ENCODE data around the gene NDFIP1.

Gene NDFIP1

GRCh38 chr5:142128675-142129208, 20.2 kb downstream of the NDFIP1 start:
- DNase-seq (ENCODE audit: extremely low read depth, low read depth), result no peak
- TF ChIP-seq CTCF (IDR thresholded peaks at IDR 0.05; ENCODE audit: low read depth, low read length, missing control alignments), result no peak
- no peak overlapping the region for H3K4me3 ChIP-seq (replicated peaks; ENCODE audit: low read depth, low read length)

DNA sequence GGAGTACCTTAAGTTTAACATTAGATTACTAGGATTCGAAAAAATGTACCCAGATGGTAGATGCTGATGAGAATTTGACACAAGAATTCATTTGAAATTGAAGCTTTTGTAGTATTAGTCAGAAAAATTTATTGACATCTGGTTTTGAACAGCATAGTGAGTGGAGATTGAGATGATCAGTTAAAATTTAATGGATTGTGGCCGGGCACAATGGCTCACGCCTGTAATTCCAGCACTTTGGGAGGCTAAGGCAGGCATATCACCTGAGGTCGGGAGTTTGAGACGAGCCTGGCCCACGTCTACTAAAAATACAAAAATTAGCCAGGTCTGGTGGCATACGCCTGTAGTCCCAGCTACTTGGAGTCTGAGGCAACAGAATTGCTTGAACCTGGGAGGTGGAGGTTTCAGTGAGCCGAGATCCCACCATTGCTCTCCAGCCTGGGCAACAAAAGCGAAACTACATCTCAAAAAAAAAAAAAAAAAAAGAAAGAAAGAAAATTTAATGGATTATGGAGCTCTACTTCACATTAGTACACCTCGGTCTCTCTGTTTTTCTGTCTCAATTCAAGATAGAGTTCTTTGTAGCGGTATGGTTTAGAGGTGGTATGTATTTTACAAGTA, 21.0 kb downstream of the NDFIP1 start:
- DNase-seq (ENCODE audit: extremely low read depth, low read depth), result no peak
- no peak overlapping the region; the same call in 1 of the 2 replicates for H3K4me3 ChIP-seq (replicated peaks; ENCODE audit: low read depth, low read length)
- no peak for TF ChIP-seq CTCF (IDR thresholded peaks at IDR 0.05; ENCODE audit: low read depth, low read length, missing control alignments)

DNA sequence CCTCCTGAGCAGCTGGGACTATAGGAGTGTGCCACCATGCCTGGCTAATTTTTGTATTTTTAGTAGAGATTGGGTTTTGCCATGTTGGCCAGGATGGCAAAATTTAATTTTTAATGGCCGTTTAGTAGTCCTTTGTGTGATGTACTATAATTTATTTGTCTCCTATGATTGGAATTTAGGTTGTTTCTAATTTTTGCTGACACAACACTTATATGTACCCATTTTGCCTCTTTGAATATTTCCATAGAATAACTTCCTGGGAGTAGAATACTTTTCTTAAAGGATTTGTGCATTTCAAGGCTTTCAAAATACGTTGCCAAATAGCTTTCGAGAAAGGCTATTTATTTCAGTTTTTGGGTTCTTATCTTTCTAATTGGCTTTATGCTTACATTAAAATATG, 22.8 kb downstream of the NDFIP1 start:
- H3K4me3 ChIP-seq (replicated peaks; ENCODE audit: low read depth, low read length), result no peak overlapping the region
- DNase-seq (ENCODE audit: extremely low read depth, low read depth), result no peak
- no peak for TF ChIP-seq CTCF (IDR thresholded peaks at IDR 0.05; ENCODE audit: low read depth, low read length, missing control alignments)

GRCh38 chr5:142132916-142133315, 24.3 kb downstream of the NDFIP1 start:
- H3K4me3 ChIP-seq (replicated peaks; ENCODE audit: low read depth, low read length), result no peak overlapping the region
- TF ChIP-seq CTCF (IDR thresholded peaks at IDR 0.05; ENCODE audit: low read depth, low read length, missing control alignments), result no peak
- DNase-seq (ENCODE audit: extremely low read depth, low read depth), result no peak

GRCh38 chr5:142133330-142134206, 25.0 kb downstream of the NDFIP1 start:
- H3K4me3 ChIP-seq (replicated peaks; ENCODE audit: low read depth, low read length), result no peak overlapping the region
- TF ChIP-seq CTCF (IDR thresholded peaks at IDR 0.05; ENCODE audit: low read depth, low read length, missing control alignments), result no peak
- DNase-seq (ENCODE audit: extremely low read depth, low read depth), result no peak

DNA sequence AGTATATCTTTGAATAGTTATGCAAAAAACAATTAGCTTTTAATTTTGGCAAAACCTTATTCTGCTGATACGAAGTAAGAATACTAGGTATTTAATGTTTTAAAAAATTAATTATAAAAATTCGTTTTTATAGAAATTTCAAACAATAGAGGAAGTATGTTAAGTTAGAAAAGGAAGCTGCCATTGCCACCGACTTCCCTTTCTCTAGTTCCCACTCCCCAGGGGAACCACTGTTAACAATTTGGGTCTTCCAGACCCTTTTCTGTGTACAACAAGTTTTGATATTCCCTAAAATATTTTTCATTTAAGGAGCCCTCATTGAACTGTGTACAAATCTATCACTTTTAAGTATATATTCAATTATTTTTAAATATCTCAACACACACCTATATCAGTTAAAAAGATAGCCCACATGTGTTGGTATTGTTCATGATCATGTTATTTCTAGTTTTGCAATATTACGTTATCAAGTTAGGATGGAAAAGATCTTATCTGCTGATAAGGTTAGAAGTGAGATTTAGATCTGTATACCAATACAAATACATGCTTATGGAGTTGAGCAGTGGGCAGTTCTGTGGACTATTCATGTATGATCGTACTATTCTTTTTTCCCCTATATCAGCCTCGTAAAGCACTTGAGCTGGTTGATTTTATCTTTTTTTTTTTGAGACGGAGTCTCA, 25.9 kb downstream of the NDFIP1 start:
- H3K4me3 ChIP-seq (replicated peaks; ENCODE audit: low read depth, low read length), result no peak overlapping the region
- TF ChIP-seq CTCF (IDR thresholded peaks at IDR 0.05; ENCODE audit: low read depth, low read length, missing control alignments), result no peak
- no peak for DNase-seq (ENCODE audit: extremely low read depth, low read depth)
